Brain microvascular endothelial cell (primary cell): ENCODE results near the gene SBF2.

ENCODE experiments used
- DNase-seq: peaks from one replicate; pipeline ENCODE4 v3.0.0-alpha.2; 2020
- H3K27ac ChIP-seq: fragments of 250-450 bp; sonication (Bioruptor Pico); 2 replicates; pipeline ENCODE4 v1.5.1; 2020; ENCODE audit warnings: mild to moderate bottlenecking, moderate library complexity
- H3K27me3 ChIP-seq: fragments of 250-450 bp; sonication (Bioruptor Pico); replicated peaks from 2 replicates; pipeline ENCODE4 v1.5.1; 2020; ENCODE audit warnings: mild to moderate bottlenecking
- H3K36me3 ChIP-seq: fragments of 250-450 bp; sonication (Bioruptor Pico); replicated peaks from 2 replicates; pipeline ENCODE4 v1.5.1; 2020; ENCODE audit warnings: mild to moderate bottlenecking
- H3K4me3 ChIP-seq: 2 replicates; pipeline ENCODE4 v1.5.1; 2011; ENCODE audit warnings: low read depth, mild to moderate bottlenecking, control low read depth, low read length, moderate library complexity
- in situ Hi-C: cut with HindIII; loops from 2 replicates; pipeline ENCODE4 v1.10.0; 2017; ENCODE audit warnings: low sequenced_read_pairs, low pct_ligation_motif_present
- TF ChIP-seq, protein P1 (sequence below): IDR thresholded peaks from 2 replicates; pipeline ENCODE4 v1.5.1; 2011; ENCODE audit warnings: low read depth, mild to moderate bottlenecking, moderate library complexity, low read length, control low read depth, inconsistent platforms; ENCODE audit errors: missing control alignments

The SBF2 gene

DNA sequence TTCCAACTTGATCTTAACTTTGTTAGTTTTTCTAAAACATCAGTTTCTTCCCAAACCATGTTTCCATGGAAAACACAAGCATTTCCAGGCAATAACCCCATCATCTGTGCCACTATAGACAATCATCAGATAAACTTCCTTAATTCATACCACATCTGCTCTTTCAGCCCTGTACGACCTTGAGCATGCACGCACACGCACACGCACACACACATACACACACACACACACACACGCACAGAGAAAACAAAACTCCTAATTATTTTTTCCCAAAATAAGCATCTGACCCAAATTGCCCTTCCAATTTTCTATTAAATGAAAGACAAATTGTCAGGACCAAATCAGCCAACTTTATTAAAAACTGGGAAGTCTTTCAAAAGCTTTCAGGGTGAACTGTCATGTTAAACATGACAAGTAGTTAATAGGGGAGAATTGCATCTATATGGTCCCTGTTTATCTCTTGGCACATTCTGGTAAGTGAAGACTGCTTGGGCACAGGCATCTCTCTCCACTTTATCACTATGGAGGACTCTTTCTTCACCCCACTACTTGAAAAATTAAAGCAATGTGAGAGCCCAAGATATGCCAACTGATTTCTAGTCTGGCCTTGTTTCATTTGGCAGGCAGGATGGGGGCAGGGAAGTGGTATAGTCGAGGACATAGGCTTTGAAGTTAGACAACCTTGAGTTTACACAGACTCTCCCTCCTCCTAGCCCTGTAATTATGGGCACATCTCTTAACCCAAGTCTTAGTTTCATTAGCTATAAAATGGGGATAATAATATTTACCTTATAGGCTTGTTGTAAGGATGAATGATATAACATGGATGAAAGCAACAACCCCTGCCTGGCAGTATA is 25.9 kb upstream of the SBF2 start:
- DNase-seq = no peak
- H3K27ac ChIP-seq = no peak overlapping the region
- no peaks in the 10 kb centered on the region for H3K36me3 ChIP-seq
- in situ Hi-C loops = loop anchor here (25.0 kb wide), 1 partner anchor 333 kb away; no protein-coding TSS in a partner anchor
- TF ChIP-seq, protein P1, sequence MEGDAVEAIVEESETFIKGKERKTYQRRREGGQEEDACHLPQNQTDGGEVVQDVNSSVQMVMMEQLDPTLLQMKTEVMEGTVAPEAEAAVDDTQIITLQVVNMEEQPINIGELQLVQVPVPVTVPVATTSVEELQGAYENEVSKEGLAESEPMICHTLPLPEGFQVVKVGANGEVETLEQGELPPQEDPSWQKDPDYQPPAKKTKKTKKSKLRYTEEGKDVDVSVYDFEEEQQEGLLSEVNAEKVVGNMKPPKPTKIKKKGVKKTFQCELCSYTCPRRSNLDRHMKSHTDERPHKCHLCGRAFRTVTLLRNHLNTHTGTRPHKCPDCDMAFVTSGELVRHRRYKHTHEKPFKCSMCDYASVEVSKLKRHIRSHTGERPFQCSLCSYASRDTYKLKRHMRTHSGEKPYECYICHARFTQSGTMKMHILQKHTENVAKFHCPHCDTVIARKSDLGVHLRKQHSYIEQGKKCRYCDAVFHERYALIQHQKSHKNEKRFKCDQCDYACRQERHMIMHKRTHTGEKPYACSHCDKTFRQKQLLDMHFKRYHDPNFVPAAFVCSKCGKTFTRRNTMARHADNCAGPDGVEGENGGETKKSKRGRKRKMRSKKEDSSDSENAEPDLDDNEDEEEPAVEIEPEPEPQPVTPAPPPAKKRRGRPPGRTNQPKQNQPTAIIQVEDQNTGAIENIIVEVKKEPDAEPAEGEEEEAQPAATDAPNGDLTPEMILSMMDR = no peak
- H3K4me3 ChIP-seq = no peak overlapping the region
- no peaks in the 10 kb centered on the region for H3K27me3 ChIP-seq

DNA sequence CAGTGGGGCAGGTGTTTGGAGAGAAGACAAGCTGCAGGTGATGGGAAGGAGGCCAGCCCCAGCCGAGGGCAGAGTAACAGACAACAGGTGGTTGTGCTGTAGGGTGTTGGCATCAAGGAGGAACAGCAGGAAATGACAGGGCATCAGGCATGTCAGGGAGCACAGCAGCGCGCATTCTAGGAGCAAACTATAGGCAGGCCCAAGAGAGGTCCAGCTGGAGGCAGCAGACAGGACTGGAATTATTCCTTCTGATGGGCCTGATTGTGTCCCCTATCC is 24.4 kb upstream of the SBF2 start:
- no peak overlapping the region for H3K4me3 ChIP-seq
- no peaks in the 10 kb centered on the region for H3K36me3 ChIP-seq
- in situ Hi-C loops = loop anchor here (25.0 kb wide), 1 partner anchor 331 kb away; no protein-coding TSS in a partner anchor
- no peak for DNase-seq
- H3K27me3 ChIP-seq = no peaks in the 10 kb centered on the region
- no peak overlapping the region for H3K27ac ChIP-seq
- TF ChIP-seq, protein P1 = no peak

DNA sequence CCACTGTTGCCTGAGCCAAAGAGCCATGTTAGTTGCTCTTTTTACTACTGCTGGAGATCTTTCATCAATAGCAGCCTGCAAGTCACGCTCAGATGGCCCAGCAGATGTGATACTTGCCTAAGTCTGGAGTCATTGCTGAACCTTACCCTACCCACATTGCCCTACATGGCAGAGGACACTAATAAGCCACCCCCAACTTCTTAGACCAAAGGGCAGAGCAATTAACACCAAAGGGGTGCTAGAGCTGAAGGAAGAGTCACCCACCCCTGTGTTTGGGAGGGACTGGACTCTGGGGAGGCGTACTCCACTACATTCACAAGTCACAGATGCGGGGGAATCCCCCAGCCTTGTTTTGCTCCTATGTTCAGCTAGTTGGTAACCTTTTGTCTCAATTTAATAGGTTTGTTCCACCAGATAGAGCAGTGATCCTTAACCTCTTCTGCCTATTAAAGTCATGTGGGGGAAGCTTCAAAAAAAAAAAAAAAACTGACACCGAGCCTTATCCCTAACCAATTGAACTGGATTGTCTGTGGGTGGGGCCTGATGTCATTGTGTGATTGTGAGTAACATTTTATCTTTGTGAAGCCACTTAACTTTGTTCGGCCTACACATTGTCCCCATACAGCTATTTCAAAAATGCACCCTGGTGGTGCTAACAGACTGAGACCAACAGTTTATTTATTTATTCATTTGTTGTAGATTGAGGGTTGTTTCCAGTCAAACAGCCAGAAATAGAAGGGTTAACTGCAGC is 23.9 kb upstream of the SBF2 start:
- in situ Hi-C loops = loop anchor here (25.0 kb wide), 1 partner anchor 331 kb away; no protein-coding TSS in a partner anchor
- no peaks in the 10 kb centered on the region for H3K36me3 ChIP-seq
- no peak overlapping the region for H3K4me3 ChIP-seq
- H3K27me3 ChIP-seq = no peaks in the 10 kb centered on the region
- DNase-seq = no peak
- TF ChIP-seq, protein P1 = no peak
- H3K27ac ChIP-seq = no peak overlapping the region

DNA sequence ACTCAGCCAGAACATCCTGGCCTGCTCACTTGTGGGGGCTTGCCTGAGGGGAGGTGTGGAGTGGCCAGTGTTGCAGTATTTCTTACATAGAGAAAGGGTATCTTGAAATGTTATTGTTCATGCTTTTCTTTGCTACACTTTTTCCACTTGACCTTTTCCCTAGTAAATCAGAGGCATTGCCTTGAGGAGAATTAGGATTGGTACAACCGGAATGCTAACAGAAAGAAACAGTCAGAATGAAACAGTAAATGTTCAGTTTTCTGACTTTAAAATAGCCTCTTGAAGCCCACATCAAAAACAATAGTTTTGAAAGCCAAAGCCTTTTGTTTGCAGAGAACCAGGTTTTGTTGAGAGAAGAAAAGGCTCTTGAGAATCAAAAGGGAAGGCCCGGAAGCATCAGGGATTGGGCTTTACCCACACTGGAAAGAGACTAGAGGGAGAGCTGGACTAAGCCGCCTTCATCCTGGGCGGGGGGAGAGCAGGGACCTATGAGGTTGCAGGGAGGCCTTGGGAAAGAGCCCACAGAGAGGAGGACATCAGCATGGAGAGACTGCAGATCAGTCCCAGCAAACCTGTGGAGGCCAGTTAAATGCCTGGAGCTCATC is 23.2 kb upstream of the SBF2 start:
- in situ Hi-C loops = loop anchor here (25.0 kb wide), 1 partner anchor 330 kb away; no protein-coding TSS in a partner anchor
- H3K27me3 ChIP-seq = no peaks in the 10 kb centered on the region
- no peak overlapping the region for H3K4me3 ChIP-seq
- TF ChIP-seq, protein P1 = no peak
- no peak overlapping the region for H3K27ac ChIP-seq
- no peak for DNase-seq
- H3K36me3 ChIP-seq = no peaks in the 10 kb centered on the region

DNA sequence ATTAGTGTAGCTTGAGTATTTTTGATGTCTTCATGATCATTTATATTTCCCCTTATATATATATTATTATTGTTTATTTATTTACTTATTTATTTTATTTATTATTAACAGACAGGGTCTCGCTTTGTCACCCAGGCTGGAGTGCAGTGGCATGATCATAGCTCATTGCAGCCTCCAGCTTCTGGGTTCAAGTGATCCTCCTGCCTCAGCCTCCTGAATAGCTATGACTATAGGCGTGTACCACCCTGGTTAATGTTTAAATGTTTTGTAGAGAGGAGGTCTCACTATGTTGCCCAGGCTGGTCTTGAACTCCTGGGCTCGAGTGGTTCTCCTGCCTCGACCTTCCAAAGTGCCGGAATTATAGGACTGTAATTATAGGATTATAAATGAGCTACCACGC is 21.1 kb upstream of the SBF2 start:
- no peaks in the 10 kb centered on the region for H3K27me3 ChIP-seq
- no peak for DNase-seq
- H3K4me3 ChIP-seq = no peak overlapping the region
- in situ Hi-C loops = loop anchor here (25.0 kb wide), 1 partner anchor 328 kb away; no protein-coding TSS in a partner anchor
- H3K36me3 ChIP-seq = no peaks in the 10 kb centered on the region
- H3K27ac ChIP-seq = no peak overlapping the region
- TF ChIP-seq, protein P1 = no peak
